DOHH2 (cell line): ENCODE results near the gene HHAT.

Source experiments
- EZH2phosphoT487 ChIP-seq: fragments of 200-600 bp; sonication (generic); IDR thresholded peaks from 2 replicates; pipeline ENCODE4 v1.6.1; 2017; ENCODE audit warnings: borderline replicate concordance, mild to moderate bottlenecking, antibody characterized with exemption, low read length, moderate library complexity, mixed read lengths
- TF ChIP-seq, protein P1 (sequence below): fragments of 200-600 bp; sonication (generic); IDR thresholded peaks from one replicate; pipeline ENCODE4 v1.5.1; 2014; ENCODE audit warnings: antibody characterized with exemption, mild to moderate bottlenecking, low read depth, low read length; ENCODE audit not compliant: poor library complexity, severe bottlenecking

DNA sequence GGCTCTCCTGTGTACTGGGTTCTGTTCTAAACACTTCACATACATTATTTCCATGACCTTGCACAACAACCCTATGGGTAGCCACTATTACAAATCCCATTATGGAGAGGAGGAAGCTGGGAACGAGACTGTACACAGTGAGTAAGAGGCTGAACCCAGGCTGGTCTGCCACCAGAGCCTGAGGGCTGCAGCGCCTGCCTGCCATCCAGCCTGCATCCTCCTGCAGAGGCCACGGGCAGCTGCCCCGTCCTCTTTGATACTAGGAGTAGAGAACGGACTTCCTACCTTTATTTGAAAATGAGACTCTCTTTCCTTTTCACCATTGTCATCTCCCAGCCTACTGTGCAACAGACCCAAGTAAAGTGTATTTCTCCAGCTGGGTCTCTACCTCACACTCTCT is 370.0 kb downstream of the HHAT start:
- TF ChIP-seq, protein P1, sequence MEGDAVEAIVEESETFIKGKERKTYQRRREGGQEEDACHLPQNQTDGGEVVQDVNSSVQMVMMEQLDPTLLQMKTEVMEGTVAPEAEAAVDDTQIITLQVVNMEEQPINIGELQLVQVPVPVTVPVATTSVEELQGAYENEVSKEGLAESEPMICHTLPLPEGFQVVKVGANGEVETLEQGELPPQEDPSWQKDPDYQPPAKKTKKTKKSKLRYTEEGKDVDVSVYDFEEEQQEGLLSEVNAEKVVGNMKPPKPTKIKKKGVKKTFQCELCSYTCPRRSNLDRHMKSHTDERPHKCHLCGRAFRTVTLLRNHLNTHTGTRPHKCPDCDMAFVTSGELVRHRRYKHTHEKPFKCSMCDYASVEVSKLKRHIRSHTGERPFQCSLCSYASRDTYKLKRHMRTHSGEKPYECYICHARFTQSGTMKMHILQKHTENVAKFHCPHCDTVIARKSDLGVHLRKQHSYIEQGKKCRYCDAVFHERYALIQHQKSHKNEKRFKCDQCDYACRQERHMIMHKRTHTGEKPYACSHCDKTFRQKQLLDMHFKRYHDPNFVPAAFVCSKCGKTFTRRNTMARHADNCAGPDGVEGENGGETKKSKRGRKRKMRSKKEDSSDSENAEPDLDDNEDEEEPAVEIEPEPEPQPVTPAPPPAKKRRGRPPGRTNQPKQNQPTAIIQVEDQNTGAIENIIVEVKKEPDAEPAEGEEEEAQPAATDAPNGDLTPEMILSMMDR = no peak
- no peak for TF ChIP-seq EZH2phosphoT487
